CD1c-positive myeloid dendritic cell (primary cell): ENCODE results near the gene TNRC6A.
"Not testable (repeated sequence)": the region's sequence is repeated elsewhere in the genome, so short reads cannot be mapped to it uniquely, and the experiment has no call there.

Experiments
- DNase-seq: peaks from one replicate; pipeline ENCODE4 v3.0.0-alpha.2; 2016; ENCODE audit errors: extremely low spot score

Gene TNRC6A

DNA sequence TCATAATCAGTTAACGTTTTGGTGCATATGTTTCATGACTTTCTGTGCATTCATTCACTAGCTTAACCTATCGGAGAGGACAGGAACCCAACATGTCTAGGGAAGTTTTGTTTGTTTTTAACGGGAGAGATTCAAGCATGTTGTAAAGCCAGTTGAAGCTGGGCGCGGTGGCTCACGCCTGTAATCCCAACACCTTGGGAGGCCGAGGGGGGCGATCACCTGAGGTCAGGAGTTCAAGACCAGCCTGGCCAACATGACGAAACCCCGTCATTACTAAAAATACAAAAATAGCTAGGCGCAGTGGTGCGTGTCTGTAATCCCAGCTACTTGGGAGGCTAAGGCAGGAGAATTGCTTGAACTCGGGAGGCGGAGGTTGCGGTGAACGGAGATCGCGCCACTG is 1.4 kb upstream of the TNRC6A start:
- no peak for DNase-seq

DNA sequence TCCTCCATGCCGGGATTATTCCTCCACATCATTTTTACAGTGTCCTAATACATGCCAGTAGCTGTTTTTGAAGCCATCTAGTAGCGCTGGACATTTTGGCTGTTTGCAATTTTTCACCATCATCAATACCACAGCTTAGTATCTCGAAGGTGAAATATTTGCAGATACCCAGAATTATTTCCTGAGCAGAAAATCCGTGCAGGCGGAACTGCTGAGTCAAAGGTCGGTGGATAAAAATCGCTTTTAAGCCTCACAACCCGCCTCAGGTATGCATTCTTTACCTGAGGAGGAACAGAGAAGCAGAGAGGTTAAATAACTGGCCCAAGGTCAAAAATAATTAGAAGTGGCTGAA is 584 bp upstream of the TNRC6A start:
- DNase-seq: no peak

DNA sequence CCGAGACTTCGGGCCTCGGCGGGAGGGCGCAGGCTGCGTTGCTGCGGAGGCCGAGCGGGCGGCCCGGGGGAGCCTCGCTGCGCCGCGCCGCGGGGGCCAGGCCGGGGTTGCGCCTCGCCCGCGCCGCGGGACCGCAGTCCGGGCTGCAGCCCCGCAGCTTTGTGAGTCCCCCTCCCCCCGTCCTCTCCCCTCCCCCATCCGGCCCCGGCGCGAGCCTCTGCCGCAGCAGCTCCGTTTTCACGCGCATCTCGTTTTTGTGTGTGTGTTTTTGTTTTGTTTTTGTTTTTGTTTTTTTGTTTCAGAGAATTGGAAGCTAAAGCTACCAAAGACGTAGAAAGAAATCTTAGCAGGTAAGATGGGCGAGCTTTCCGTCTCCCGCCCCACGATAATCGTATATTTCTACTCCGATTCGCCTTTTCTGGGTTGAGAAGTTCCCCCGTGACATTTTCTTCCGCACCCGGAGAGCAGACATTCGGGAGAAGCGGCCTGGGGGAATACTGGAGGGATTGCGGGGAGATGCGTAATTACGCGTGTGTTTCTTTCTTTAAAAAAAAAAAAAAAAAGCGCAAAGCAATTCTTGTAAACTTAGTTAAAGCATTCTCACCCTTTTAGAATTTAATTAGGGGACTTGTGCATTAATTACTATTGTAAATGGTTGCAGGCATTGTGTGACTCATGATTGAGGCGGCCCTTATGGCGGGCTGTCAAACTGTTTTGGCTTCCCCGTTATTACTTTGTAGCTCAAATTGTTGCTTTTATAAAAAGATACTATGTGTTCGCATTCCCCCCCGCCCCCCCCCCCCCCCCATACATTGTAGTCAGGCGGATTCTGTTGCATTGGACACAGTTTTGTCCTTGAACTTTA is 732 bp downstream of the TNRC6A start:
- peak; percentile 21 for DNase-seq

DNA sequence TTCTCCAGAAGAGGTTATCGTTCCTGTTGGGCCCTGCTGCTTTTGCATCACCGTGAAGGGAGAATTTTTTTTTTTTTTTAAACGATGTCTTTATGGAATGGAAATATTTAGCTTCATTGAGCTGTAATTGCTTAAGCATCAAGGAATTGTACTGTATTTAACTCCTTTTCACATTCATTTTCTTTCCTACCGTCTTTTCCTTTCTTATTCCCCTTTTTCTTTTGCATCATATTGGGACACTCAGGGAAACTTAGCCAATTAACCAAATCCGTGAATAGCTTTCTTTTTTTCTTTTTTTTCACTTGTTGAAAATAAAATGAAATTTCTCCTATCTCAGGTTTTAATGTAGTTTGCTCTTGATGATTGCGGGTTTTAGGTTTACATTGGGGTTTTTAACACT is 1.5 kb downstream of the TNRC6A start:
- no peak for DNase-seq

DNA sequence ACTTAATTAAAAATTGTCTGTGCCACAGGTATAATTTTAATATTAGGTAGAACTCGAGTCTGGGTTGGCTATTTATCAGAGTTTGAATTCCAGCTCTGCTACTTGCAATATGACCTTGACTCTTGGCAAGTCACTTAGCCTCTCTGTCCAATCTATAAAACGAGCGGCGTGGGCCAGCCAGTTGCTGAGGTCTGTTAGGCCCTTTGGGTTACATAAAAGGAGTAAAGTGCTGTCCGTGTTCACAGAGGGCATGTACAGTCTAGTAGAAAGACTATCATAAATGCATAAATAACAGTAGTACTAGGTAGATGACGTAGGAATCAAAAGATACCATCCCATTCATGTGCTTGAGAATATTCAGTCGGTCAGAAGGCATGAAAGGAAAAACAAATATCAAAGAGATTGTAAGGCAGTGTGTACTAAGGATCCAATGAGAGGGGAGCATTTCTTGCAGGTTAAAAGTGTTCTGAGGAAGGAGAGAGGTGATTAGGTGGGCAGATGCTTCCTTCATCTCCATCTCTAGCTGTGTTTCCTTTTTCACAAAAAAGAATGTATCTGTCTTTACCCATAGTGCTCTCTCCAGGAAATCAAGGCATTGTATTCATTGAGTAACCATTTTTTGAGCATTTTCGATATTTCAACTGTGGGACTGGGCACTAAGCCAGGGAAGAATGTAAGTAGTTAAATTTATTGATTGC is 2.4 kb downstream of the TNRC6A start:
- DNase-seq: no peak

DNA sequence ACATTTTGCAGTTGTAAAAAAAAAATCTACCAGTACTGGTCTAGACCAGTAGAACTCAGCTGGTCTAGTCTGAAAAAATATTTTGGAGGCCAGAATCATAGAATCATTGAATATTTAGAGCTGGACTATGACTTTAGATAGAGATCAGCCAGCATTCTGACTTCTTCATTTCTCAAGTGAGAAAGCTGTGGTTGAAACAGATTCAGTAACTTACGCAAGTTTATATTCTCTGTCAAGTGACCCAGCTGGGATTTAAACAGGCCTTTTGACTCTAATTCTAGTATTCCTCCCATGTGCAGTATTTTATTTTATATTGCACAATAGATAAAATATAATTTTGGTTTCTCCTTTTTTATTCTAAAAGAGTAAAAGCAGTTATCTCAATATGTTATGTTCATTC is 4.9 kb downstream of the TNRC6A start:
- DNase-seq: no peak

DNA sequence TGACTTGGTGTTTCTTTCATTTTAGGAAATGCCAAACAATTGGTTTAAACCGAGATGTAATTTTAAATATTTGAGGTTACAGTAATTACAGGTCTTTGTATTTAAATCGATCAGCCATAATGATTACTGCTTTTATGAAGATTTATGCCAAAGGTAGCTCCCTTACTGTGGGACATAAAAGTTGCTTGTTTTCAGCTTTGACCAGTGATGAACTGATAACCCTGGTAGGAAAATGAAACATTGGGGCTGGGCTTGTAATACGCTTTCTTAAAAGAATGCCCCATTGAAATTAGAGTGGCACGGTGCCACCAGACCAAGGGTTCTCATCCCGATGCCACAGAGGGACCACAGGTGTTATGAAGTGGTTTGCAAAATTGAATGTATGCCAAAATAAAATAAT is 7.3 kb downstream of the TNRC6A start:
- no peak for DNase-seq

DNA sequence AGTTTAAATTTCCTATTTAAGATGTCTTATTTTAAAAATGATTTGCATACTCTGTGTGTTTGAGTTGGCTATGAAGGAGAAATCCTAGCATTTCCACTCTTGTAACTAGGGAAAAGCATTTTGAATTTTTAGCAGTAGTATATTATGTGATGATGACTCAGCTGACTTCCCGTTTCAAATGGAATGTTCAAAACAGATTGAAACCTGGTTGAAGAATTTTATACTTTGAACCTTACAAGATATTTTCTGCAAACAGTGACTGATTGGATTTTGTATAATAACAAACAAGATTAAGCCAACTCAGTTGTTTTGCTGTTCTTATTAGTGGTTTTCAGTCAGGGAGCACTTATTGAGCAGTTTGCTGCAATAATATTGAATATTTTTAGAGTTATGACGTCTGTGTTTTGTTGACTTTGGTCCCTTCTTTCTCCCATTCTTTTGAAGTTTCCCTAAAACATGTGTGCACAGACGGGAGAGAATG is 8.0 kb downstream of the TNRC6A start:
- peak; percentile 51 for DNase-seq

DNA sequence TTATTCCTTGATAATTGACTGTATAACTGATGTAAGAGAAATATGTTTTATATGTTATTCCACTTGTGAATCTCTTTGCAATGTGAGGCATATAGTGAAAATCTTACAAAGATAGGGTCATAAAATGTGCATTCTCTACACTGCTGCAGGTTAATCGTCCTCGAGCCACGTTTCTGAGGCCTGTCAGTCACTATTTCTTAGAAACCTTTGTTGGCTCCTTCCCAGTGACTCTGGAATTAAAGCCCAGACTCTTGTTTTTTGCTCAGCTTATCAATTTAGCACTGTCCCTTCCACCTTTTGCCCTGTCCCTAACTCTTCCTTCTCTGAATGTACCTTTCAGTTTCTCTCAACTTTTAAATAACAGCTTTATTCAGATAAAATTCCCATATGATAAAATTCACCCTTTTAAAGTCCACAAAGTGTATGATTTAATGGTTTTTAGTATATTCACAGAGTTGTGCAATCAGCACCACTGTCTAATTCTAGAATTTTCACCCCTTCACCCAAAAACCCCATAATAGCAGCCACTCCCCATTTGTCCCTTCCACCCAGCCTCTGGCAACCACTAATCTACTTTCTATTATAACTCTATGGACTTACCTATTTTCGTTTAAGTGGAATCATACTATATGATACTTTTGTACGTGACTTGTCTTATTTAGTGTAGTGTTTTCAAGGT is 8.6 kb downstream of the TNRC6A start:
- no peak for DNase-seq

DNA sequence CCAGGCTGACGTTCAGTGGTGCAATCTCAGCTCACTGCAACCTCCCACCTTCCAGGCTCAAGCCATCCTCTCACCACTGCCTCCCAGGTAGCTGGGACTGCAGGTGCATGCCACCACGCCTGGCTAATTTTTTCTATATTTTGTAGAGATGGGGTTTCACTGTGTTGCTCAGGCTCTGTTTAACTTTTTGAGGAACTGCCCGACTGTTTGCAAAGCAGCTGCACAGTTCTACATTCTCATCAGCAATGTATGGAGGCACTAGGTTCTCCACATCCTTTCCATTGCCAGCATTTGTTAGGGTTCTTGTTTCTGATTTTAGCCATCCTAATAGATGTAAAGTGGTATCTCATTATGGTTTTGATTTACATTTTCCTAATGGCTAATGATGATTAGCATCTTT is 9.4 kb downstream of the TNRC6A start:
- DNase-seq: no peak

DNA sequence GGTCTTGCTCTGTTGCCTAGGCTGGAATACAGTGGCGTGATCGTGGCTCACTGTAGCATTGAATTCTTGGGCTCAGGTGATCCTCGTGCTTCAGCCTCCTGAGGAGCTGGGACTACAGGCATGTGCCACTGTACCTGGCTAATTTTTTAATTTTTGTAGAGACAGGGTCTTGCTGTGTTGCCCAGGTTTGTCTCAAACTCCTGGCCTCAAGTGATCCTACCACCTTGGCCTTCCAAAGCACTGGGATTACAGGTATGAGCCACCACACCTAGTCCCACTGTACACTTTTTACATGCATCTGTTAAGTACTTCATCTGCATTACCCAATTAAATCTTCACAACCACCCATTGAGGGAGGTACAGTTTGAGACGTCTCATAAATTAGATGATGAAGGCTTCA is 12.4 kb downstream of the TNRC6A start:
- DNase-seq: no peak

DNA sequence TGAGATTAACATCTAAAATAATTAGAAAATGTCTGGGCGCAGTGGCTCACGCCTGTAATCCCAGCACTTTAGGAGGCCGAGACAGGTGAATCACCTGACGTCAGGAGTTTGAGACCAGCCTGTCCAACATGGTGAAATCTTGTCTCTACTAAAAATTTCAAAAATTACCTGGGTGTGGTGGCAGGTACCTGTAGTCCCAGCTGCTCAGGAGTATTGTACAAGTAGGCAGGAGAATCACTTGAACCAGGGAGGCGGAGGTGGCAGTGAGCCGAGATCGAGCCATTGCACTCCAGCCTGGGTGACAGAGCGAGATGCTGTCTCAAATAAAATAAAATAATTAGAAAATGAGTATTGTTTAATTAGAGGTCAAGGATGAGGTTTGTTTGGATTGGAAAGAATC is 13.2 kb downstream of the TNRC6A start:
- not testable (repeated sequence) for DNase-seq

DNA sequence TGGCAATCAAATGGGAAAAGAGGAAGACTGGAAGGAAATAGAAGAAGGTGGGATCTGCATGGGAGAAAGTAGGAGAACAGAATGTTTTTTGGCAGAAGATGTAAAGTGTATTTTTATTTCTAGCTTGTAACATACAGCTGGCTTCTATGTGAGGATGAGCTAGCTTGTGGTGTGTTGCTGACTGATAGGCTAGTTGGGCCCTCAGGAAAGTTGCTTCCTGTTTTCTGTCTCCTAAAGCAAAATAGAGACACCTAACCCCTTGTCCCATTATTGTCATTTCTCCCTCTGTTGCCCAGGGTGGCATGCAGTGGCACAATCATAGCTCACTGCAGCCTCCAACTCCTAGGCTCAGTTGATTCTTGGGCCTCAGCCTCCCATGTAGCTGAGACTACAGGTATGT is 15.9 kb downstream of the TNRC6A start:
- DNase-seq: no peak

DNA sequence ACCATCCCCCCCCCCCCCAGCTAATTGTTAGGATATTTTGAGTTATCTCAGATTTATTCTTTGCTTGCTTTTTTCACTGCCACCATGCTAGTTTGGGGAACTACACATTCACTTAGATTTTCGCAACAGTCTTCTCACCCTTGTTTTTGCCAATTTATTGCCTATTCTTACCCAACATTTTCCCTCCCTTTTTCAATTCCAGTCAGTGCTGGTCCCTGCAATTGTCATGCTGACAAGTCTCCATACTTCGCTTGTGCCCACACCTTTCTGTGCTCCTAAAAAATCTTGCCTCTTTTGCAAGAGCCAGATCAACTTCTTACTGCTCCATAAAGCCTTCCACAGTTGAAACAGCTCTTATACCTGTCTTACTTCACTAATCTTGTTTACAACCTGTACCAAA is 16.3 kb downstream of the TNRC6A start:
- no peak for DNase-seq

DNA sequence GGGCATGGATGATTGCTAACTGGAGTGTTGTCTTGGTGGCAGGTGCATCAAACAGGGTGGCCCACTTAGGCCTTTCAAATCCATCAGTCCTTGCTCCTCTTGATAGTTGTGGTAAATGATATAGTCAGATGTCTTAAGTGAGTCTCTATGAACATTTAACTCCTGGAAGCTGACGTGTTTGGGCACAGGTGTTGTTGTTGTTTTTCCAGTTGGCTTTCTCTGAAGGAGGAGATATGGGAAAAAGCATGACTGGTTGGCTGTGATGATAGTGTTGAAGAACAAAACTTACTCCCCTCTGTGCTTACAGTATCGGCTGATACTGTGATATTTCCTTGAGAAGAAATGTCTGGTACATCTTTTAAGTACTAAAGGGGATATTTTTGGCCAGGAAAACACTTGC is 18.0 kb downstream of the TNRC6A start:
- no peak for DNase-seq

DNA sequence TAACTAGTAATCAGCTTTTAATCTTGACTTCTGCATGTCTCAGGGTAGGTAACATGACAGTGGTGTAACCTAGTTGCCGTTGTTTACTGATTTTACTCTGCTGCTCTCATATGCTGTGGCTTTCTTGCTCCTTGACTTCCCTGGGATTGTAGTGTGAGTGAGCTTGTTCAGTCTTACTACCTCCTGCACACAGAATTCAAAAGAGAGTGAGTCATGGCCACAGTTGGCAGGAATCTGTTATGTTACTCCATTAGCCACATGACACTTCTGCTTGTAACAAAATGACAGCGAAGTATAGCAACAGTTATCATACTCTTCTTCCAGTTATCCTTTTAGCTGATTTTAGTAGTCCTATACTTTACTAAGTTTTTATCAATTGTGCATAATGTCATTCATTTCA is 18.8 kb downstream of the TNRC6A start:
- DNase-seq: peak; percentile 45

DNA sequence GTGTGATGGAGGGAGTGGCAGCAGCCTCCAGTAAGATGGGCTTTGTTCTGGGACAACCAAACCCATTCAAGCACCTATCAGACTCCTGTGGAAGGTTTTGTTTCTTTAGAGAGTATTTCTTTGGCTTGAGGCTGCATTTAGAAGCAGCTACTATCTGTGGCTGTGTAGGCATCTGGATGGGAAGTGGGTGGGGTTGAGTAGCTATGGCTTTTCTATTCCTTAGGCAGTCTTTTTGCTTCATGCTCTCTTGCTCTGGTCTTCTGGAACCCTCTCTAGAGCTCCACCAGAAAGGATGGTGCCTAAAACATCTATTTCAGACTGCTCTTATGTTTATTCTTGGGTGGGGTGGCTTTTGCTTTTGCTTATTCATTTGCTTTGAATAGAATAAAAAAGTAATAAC is 19.9 kb downstream of the TNRC6A start:
- no peak for DNase-seq

DNA sequence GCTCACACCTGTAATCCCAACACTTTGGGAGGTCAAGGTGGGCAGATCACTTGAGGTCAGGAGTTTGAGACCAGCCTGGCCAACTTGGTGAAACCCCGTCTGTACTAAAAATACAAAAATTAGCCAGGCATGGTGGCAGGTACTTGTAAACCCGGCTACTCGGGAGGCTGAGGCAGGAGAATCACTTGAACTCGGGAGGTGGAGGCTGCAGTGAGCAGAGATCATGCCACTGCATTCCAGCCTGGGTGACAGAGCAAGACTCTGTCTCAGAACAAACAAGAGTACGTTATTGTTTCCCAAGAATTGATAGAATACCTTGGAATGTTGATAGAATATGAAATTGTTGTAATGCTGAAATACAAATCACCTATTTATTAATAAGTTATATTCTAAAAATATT is 20.4 kb downstream of the TNRC6A start:
- not testable (repeated sequence) for DNase-seq

DNA sequence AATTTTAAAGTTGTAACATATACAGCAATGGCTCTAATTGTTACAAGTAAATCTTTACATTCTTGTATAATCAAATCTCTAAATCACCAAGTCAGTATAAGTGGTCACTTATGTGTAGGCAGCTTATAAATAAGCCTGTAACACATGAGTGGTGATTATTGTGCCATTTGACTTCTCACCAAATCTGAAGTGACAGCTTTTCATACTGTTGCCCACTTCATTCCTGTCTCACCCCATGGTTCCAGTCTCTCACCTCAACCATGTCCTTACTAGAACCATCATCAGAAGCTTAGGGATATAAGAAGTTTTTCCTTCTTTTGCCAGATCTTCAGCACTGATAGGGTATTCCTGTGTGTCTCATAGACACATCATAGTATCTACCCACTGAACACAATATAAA is 23.5 kb downstream of the TNRC6A start:
- DNase-seq: no peak

DNA sequence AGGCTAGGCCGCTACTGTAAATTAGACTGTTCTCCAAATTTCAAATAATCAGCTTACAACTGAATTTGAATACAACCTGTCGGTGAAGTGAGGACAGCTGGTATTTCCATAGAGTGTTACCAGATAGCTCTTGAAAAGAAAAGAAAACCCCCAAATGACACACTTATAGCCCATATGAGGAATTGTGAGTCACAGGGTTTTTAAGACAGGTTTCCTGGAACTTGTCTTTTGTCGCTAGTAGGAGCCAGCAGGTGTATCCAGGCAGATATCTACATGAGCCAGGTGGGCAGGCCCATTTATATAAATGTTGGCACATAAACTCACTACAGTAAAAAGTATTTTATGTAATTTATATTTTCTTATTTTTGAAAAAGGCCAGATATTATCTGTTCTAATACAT is 24.0 kb downstream of the TNRC6A start:
- no peak for DNase-seq

DNA sequence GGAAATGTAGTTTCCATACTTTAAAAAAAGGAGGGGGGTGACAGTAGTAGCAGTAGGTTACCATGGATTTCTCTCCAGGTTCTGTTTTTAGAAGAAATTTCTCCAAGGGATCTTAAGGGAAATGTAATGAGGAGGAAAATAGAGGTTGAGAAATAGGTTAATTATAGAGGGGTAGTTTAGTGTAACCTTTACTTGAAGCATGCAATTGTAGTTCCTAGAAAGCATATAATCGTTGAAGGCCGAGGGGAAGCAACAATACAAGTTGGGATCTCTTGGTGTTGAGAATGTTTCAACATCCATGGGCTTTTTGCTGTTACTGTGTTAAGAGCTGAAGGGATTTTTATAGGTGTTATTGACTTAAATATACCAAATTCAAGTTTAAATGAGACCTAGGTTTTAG is 25.1 kb downstream of the TNRC6A start:
- no peak for DNase-seq

DNA sequence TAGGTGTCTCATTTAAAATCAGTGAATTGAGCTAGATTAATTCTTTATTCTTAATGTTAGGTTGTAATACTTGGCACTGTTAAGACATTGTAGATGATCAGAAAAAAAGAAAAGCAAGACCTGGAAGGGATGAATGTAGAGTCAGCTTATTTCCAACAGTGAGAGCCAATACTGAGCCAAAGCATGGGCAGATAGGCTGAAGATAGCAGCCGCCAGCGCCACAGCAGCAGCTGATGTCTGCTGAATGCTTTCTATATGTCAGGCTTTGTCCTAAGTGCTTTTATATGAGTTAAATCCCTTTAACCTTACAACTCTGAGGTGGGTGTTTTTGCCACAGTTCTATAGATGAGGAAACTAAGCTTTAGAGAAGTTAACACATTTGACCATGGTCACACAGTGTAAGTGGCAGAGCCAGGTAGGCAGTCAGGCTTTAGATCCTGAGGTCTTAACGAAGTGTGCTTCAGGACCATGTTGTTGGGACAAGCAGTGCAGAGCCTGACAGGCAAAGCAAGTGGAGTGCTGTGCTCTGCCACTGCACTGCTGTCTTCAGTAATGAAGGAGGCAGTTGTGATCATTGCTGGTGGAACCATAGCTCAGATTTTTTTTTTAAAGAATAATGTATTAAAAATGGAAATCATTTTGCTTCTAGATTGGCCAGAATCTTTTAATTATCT is 25.9 kb downstream of the TNRC6A start:
- DNase-seq: no peak
